ENCODE results near the gene SLC25A34. TPM values are rescaled to one million over a fixed set of nuclear protein-coding genes. Genes with fewer than 3 reads are reported as not detected.

SLC25A34 gene
- total RNA-seq, 1 experiment from 2014 or later = 0.59 TPM

DNA sequence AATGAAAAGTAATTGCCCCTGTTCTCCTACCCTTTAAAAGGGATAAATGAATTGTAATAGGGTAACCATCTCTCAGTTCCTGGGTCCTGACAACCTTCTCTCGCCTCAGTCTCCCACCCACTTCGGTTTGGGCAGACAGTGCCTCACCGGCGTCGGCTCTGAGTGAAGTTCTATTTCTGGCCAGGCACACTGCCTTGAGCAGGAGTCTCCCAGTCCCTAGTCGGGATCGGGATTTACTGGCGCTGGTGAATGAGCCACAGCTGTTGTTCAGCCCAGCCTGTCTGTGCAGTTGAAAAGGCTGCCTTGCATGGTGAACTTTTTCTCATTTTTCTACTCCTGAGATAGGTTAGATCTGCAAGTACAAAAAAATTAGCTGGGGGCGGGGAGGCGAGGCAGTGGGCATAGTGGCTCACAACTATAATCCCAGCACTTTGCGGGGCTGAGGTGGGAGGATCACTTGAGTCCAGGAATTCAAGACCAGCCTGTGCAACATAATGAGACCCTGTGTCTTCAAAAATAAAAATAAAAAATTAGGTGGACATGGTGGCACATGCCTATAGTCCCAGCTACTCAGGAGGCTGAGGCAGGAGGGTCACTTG lies 44.5 kb upstream of the SLC25A34 start:
- Histone ChIP-seq H2AFZ (ENCODE audit: low read depth, low read length, poor library complexity, severe bottlenecking) (no peak overlapping the region), H3K79me2 (ENCODE audit: insufficient read depth, low read length) (peaks cover 61% of the 10 kb centered on the region), H3K4me2 (ENCODE audit: low read length) (no peak overlapping the region), H3K36me3 (ENCODE audit: control insufficient read depth in 1 of 2, insufficient read depth in 2 of 2, low read length in 2 of 2) (no peaks in the 10 kb centered on the region), H3K27ac (ENCODE audit: low read depth, low read length) (no peak overlapping the region), H3K9me3 (ENCODE audit: control insufficient read depth in 1 of 2, insufficient read depth in 1 of 2, low read depth in 1 of 2, low read length in 2 of 2) (no peaks in the 10 kb centered on the region), H3K9me2 (ENCODE audit: insufficient read depth) (no peaks in the 10 kb centered on the region), H3K4me3 (replicated peaks in 1 of 2; ENCODE audit: low read depth in 1 of 2, low read length in 2 of 2) (no peak overlapping the region), H4K20me1 (ENCODE audit: insufficient read depth) (no peaks in the 10 kb centered on the region), H3K9ac (ENCODE audit: low read length) (no peak overlapping the region), H3K4me1 (ENCODE audit: control insufficient read depth in 1 of 2, insufficient read depth in 2 of 2, low read length in 2 of 2) (no peaks in the 10 kb centered on the region), H3K27me3 (ENCODE audit: insufficient read depth, low read length) (no peaks in the 10 kb centered on the region)
- intact Hi-C loops (cut with micrococcal nuclease) = no loop called here
- CTCF ChIA-PET = no interaction called here
- DNase-seq (ENCODE audit: low read depth, low spot score) = no peak
- ATAC-seq = no peak
- BruUV-seq (replicated peaks) = no TSS peak
- RAD21 ChIA-PET (ENCODE audit: low non-redundant PET in 1 of 2, low total read pairs in 2 of 2, uncharacterized antibody in 2 of 2, unreplicated experiment in 2 of 2) = no interaction called here
- no peak for TF ChIP-seq ZNF274 (IDR thresholded peaks at IDR 0.05; ENCODE audit: low read depth, low read length)
- TF ChIP-seq, protein P1, sequence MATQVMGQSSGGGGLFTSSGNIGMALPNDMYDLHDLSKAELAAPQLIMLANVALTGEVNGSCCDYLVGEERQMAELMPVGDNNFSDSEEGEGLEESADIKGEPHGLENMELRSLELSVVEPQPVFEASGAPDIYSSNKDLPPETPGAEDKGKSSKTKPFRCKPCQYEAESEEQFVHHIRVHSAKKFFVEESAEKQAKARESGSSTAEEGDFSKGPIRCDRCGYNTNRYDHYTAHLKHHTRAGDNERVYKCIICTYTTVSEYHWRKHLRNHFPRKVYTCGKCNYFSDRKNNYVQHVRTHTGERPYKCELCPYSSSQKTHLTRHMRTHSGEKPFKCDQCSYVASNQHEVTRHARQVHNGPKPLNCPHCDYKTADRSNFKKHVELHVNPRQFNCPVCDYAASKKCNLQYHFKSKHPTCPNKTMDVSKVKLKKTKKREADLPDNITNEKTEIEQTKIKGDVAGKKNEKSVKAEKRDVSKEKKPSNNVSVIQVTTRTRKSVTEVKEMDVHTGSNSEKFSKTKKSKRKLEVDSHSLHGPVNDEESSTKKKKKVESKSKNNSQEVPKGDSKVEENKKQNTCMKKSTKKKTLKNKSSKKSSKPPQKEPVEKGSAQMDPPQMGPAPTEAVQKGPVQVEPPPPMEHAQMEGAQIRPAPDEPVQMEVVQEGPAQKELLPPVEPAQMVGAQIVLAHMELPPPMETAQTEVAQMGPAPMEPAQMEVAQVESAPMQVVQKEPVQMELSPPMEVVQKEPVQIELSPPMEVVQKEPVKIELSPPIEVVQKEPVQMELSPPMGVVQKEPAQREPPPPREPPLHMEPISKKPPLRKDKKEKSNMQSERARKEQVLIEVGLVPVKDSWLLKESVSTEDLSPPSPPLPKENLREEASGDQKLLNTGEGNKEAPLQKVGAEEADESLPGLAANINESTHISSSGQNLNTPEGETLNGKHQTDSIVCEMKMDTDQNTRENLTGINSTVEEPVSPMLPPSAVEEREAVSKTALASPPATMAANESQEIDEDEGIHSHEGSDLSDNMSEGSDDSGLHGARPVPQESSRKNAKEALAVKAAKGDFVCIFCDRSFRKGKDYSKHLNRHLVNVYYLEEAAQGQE (IDR thresholded peaks at IDR 0.05; ENCODE audit: low read depth) = no peak
- TF ChIP-seq SP1 (IDR thresholded peaks at IDR 0.05; ENCODE audit: low read depth) = no peak
- no peak for TF ChIP-seq YY1 (IDR thresholded peaks at IDR 0.05; ENCODE audit: extremely low read depth, insufficient replicate concordance, low read depth, low read length)
- no peak for TF ChIP-seq CBX3 (IDR thresholded peaks at IDR 0.05; ENCODE audit: low read depth)
- TF ChIP-seq, protein P2, sequence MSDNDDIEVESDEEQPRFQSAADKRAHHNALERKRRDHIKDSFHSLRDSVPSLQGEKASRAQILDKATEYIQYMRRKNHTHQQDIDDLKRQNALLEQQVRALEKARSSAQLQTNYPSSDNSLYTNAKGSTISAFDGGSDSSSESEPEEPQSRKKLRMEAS (IDR thresholded peaks at IDR 0.05) = no peak
- no peak for TF ChIP-seq CEBPB (IDR thresholded peaks at IDR 0.05; ENCODE audit: low read depth)
- TF ChIP-seq ZFX (IDR thresholded peaks at IDR 0.05) = no peak
- TF ChIP-seq POLR2AphosphoS5 (IDR thresholded peaks at IDR 0.05; ENCODE audit: low read depth, low read length) = no peak
- no peak for TF ChIP-seq EGR1 (IDR thresholded peaks at IDR 0.05; ENCODE audit: low read depth)
- no peak for TF ChIP-seq POLR2A (IDR thresholded peaks at IDR 0.05; ENCODE audit: borderline replicate concordance, extremely low read depth, insufficient read depth, insufficient read length)
- no peak for TF ChIP-seq SRF (IDR thresholded peaks at IDR 0.05; ENCODE audit: low read depth)
- no peak for TF ChIP-seq RAD21 (IDR thresholded peaks at IDR 0.05; ENCODE audit: low read depth)
- TF ChIP-seq, protein P3, sequence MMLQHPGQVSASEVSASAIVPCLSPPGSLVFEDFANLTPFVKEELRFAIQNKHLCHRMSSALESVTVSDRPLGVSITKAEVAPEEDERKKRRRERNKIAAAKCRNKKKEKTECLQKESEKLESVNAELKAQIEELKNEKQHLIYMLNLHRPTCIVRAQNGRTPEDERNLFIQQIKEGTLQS (IDR thresholded peaks at IDR 0.05) = no peak
- POLR2A ChIA-PET = no interaction called here

Data from HCT116 (cell line).